SU-DHL-6 (cell line): Measurements from ENCODE around the gene SH3BP5L.

ENCODE experiments used
- CTCF ChIP-seq: fragments of 200-600 bp; sonication (generic); IDR thresholded peaks from one replicate; pipeline ENCODE4 v1.5.1; 2017; ENCODE audit warnings: antibody characterized with exemption, mild to moderate bottlenecking, low read length, moderate library complexity; ENCODE audit not compliant: insufficient read depth, poor library complexity, severe bottlenecking
- EZH2phosphoT487 ChIP-seq: fragments of 200-600 bp; sonication (generic), shearing (Covaris generic); conservative IDR thresholded peaks from 2 replicates; pipeline ENCODE4 v1.6.1; 2018; ENCODE audit warnings: mild to moderate bottlenecking, antibody characterized with exemption, low read length, moderate library complexity, mixed read lengths

- no peak for TF ChIP-seq CTCF
- no peak for TF ChIP-seq EZH2phosphoT487
Observed at GRCh38 chr1:248814351-248814750, 11.4 kb downstream of the SH3BP5L start.
